Stimulated activated CD8-positive, alpha-beta memory T cell treated with anti-CD3 and anti-CD28 coated beads, Interleukin-4, amount 100 ng/mL, for 48 hours (primary cell): ENCODE results near the gene DIRAS1.
A peak's percentile ranks its signal among the peaks of the same experiment; 100 is the strongest.

ENCODE experiments used
- DNase-seq: peaks from one replicate; pipeline ENCODE4 v3.0.0-alpha.2; 2020

Gene DIRAS1

DNA sequence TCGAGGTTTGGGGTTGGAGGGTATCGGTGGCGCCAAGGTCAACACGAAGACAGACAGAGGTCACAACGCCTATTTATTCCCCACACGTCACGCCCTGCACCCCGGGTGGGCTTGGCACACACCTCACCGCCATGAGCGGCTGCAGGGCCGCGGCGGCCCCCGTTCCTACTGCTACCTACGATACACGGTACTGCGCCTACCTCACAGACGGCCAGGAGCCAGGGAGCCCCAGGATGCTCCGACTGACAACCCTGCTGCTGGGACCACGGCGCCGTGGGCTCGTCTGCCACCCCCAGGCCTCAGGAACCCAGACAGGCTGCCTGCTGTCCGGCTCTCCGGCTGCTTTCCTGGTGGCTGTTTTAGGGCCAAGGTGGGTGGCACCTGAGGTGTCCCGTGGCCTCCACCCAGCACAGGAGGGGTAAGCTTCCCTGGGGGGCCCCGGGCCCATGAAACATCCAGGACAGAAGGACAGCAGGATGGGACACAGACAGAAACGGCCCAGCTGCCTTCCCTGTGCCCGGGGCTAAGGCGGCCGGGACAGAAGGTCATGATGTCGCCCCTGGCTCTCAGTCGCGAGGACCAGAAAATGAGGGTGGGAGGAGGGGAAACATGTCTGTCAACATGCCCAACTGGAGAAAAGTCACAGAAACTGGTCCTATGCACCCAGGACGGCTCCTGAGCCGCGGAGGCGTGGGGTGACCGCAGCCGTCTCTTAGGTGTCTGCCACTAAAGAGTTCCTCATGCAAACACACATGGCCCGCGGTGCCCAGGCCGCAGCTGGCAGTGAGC lies 33.7 kb upstream of the DIRAS1 start:
- DNase-seq, result no peak

DNA sequence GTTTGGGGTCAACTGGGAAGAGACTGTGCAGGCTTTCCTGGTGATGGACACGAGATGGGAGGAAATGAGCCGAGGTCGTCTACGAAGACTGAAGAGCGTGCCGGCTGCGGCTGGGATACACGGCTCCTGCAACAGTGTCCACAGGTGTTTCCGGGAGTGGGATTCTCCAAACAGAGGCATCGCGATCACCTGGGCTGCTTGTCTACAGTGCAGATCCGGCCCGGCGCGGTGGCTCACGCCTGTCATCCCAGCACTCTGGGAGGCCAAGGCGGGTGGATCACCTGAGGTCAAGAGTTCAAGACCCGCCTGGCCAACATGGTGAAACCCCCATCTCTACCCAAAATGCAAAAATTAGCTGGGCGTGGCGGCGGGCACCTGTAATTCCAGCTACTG lies 30.3 kb upstream of the DIRAS1 start:
- no peak for DNase-seq

DNA sequence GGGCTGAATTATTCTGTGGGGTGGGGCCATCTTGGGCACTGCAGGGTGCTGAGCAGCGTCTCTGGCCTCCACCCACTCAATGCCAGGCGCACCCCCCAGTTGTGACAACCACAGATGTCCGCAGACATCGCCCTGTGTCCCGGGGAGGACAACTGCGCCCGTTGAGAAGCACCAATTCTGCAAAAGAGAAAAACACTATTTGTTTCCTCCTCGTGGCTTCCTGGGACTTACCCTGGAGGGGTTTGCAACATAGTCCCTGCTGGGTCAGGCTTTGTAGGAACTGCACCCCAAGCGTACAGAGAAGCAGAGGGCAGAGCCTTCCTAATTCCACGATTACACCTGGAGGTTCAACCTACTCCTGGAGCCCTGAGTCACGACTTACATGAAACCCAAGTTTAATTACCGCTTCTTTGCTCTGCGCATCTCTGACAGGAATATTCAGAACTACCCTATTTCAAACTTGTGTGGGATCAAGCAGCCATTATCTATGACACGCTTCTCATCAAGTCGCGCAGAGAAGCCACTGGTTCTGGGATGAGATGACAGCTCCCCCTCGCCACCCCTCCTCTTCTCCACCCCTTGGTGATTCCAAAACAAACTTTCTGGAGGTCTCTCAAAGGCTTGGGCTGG lies 29.8 kb upstream of the DIRAS1 start:
- DNase-seq, result no peak

DNA sequence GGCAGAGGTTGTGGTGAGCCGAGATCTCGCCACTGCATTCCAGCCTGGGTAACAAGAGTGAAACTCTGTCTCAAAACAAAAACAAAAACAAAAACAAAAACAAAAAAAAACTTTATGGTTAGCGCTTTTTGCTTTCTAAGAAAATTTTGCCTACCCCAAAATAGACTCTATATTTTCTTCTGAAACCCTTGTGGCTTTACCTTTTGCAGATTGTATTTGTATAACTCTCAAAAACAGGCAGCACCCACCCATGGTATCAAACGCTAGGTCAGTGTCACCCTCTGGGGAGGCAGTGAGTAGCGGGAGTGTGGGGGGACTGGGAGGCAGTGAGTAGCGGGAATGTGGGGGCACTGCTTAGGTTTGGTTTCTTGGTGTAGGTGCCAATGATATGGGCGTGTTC lies 26.2 kb upstream of the DIRAS1 start:
- DNase-seq, result no peak

DNA sequence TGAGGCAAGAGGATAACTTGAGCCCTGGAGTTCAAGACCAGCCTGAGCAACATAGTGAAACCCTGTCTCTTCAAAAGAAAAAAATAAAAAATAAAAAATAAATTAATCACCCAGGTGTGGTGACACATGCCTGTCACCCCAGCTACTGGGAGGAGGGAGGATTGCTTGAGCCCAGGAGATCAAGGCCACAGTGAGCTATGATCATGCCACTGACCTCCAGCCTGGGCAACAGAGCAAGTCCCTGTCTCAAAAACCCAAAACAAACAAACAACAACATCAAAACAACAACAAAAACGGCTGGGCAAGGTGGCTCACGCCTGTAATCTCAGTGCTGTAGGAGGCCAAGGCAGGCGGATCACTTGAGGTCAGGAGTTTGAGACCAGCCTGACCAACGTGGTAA lies 22.9 kb upstream of the DIRAS1 start:
- DNase-seq, result no peak

DNA sequence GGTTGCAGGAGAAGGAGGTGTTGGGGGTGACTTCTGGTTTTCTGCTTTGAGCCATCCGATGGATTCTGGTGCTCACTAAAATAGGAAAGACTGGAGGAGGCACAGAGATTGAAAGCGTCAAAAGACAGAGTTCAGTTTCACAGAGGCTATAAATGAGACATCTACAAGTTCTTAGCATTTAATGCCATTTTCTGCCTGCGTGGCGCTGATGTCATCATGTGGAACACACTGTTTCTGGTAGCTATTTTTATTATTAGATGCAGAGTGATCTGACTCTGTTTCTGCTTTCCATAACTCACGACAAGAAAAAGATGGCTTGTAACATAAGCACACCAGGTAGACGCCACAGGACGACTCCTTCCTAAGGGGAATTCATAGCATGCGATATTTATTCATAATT lies 21.9 kb upstream of the DIRAS1 start:
- DNase-seq, result no peak

DNA sequence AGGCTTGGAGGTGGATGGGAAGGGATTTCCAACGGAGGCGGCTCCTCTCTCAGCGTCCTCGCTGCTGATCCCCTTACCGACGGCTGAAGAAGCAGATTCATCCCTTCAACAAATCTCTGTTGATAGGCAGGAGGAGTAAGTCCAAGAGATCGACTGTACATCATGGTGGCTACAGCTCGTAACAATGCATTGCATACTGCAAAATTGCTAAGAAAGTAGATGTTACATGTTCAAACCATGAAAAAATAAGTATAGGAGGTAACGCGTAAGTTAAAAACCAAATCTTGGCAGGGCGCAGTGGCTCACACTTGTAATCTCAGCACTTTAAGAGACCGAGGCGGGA lies 19.1 kb upstream of the DIRAS1 start:
- DNase-seq, result no peak

DNA sequence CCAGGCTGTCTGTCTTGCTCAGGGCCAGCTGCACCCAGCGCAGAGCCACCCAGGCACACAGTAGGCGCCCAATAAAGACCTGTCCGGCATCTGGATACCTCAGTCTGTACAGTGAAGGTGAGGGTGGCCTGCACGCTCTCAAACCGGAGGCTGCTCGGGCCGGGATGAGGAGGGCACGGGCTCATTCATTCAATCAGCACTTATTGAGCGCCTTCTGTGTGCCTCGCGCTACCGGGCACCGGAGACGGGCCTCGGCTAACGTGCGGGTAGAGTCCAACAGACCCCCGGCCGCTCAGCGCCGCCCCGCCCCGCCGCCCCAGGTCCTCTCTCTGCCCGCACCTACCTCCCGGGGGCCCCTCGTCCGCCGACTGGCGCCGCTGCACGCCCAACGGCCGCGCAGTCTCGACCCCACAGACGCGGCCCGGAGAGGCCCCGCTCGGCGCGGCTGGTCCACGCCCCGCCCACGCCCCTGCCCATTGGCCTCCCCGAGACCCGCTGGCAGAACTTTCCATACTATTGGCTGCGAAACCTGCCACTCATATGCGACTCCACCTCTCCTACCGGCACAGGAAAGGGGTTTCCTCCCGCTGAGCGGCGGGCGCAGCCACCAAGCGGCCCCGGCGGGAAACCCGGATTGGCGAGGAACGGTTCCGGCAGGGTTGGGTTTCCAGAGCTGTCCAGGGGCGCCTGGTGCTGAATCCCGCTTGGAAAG lies 18.6 kb upstream of the DIRAS1 start, which contains the start of gene SLC39A3:
Gene SLC39A3 (minus strand): TSS at position 416 of the 712 bp plus-strand sequence. CDS start 2,760 bp downstream, outside the sequence.
- DNase-seq, result peak; percentile 100

DNA sequence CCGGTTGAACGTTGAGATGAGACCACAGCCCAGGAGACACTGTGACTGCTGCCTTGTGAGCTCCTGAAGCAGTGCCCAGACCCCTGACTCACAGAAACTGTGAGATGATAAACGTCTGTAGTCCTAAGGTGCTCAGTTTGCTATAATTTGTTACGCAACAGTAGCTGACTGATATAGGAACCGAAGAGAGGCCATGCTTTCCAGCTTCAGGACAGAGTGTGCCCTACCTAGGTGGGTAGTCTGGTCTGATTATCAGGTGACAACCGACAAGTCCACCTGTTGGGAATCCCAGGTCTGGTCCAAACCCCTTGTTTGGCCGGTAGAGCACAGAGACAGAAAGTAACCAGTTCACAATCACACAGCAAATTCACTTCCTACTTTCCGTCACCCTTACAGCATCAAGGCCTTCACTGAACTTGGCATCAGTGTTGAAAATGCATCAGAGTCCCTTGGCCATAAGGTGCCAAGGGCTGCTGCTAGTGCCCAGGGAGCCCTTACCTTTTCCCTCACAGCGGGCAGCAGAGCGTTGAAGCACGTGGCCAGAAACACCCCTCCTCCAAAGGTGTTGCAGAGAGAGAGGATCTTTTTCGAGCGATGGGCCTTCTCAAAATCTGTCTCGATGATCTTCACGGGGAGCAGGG lies 15.5 kb upstream of the DIRAS1 start:
- no peak for DNase-seq

DNA sequence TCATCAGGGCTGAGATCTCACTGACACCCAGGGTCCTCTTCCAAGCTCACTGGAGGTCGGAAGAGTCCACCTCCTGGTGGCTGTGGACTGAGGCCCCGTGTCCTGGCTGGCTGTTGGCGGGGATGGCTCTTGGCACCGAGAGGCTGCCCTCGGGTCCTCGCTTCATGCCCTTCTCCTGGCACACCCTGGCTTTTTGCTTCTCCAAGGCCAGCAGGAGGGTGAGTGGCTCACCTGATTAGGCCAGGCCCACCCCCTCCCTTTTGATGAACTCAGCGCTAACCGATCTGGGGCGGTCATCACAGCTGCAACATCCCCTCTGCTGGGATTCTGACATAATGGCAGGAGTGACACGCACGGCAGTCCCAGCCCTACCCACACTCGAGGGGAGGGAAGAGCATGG lies 14.2 kb upstream of the DIRAS1 start:
- DNase-seq, result no peak

DNA sequence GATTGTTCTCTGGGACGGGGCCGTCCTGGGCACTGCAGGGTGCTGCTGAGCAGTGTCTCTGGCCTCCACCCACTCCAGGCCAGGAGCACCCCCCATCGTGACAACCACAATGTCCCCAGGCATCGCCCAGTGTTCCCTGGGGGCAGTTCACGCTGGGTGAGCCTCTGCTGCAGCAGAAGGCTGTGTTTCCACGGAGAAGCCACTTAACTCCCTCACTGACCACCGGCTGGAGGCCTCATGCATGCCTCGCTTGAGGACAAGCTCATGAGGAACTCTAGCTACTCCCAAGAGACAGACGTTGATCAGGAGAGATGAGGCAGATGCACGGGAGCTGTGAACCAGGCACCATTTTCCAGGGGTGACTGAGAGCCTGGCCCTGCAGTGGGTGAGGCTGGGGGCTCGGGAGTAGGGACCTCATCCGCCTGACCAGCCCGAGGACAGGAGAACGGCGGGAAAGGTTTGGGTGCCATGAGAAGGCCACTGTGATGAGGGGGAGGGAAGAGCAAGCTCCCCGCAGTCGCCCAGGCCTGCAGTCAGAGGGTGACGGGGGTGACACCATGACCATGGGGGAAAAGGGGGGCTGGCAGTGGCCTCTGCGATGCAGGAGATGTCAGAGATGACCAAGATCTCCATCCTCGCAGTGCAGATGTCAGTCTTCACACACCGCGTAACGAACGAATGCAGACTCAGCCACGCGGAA lies 13.6 kb upstream of the DIRAS1 start:
- no peak for DNase-seq

DNA sequence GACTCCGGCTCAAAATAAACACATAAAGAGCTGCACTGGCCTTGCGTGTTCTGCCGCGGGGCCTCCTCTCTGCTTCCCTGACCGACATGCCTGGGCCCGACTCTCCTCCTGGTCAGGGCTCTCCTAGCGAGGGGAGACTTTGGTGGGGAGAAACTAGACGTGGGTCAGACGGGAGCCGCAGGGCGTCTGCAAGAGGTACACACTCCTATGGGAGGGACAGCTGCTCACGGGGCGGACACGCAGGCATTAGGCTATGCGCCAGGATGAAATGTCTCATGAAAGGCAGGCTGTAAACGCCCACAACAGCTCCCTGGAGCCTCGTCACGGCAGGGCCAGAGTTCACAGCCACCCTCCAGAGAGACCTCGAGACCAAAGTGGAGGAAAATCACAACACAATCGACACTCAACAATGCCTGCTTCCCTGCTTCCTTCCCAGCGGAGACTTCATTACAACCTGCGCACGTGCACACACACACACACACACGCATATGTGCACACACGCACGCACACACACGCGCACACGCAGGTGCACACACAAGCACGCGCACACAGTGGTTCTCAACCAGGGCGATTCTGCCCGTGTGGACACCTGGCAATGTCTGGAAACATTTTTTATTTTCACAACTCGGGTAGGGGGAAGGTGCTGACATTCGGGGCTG lies 12.9 kb upstream of the DIRAS1 start:
- DNase-seq, result no peak

DNA sequence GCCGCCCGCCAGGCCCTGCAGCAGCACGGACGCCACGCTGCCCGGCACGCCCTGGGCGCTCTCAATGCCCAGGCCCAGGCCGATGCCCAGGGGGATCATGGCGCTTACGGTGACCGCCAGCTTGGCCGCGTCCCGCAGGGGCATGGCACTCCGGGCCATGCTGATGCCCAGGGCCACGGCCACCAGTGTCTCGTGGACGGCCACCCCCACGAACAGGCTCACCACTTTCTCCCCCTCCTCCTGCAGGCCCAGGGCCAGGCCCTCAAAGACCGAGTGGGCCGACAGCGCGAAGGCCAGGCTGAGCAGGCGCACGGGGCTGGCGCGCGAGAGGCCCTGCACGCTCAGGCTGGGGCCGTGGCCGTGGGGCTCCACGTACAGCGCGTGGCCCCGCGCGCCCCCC lies 11.7 kb upstream of the DIRAS1 start:
- DNase-seq, result no peak

DNA sequence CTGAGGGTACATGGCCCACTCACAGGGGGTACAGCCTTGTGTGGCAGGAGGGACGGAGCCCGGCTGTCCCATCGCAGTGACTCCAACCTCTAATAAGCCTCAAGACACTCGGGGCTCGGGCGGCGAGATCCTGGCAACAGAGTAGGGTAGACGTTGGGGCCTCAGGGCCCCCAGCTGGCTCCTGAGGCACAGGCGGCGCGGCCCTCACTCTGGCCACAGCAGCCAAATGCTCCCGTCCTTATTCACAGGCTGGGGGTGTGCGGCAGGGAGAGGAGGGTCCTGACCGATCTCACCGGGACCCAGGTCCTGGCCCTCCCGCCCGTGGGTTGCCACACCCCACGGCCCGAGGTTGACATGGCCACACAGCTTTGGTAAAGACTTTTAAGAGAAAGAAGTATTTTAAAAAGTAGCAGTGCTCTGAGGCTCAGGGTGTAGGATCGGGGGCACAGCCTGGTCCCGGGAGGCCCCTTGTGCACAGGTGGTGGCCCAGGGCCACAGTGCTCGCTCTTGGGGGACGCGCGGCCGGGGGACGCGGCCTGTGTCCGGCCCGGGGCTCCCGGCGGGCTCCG lies 11.1 kb upstream of the DIRAS1 start:
- DNase-seq, result no peak

DNA sequence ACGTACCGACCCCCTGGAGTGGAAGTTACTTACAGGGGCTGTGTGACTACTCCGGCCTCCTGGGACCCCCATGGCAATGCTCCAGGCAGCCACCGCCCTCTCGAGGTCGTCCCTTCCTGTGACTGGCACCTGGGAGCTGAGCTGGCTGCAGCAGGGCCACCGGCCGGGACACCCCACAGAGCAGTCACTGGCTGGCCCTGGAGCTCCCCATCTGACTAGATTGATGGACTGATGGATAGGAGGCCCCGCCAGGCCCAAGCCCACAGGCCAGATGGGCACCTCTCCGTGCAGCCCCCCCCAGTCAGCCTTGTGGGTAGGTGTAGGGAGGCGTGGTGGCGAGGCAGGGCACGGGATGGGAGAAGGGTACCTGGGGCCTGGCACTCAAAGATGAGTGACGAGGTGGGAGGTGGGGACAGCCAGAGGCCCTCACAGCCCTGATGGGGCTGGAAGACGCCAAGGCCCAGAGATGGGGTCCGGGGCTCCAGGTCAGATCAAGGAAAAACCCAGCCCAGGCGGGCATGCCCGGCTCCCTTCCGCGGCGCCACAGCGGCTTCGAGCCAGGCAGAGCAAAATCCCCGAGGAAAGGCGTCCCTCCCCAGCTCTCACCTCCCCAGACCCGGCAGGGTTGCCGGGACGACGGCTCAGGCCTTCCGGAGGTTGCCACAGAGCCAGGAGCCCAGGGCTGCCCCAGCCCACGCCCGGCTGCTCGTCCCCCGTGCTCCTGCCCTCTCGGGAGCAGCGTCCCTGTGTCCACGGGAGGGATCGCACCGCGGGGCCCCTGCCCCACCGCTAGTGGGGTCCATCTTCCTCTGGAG lies 10.2 kb upstream of the DIRAS1 start:
- DNase-seq, result no peak

DNA sequence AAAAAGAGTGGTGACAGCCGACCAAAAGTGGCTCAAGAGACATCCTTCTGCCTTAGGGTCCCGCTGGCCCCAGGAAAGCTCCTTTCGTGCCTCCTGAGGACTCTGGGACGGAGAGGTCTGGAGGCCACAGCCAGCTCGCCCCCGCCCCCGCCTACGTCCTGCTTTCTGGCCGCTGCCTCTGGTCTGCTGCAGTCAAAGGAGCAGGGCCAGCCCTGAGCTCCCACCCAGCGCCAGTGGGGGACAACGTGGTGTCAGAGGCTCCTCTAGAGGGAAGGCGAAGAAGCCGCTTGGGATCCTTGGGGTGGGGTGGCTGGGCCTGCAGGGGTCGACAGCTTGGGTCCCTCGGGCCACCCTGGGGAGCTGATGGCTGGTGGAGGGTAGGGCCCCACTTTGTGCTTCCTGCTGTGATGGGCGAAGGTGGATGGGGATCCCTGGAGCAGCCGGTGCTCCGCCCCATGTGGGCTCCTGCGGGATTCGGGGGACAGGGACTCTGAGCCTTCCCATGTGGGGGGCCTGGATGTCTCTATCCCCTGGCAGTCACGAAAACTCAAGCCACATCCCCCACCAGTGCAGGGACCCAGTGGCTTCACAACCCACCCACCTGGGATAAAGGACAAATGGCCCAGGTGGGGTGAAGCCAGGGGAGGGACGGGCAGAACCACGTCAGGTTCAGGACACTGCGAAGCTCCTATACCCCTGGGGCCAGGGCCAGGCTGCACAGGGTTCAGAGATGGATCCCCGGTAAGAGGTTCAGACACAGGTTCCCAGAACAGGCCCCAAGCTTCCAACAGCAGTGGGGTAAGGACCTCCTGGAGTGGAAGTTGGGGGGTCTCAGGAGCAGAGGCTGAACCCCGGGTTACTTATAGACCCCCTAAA lies 9.0 kb upstream of the DIRAS1 start:
- DNase-seq, result no peak

DNA sequence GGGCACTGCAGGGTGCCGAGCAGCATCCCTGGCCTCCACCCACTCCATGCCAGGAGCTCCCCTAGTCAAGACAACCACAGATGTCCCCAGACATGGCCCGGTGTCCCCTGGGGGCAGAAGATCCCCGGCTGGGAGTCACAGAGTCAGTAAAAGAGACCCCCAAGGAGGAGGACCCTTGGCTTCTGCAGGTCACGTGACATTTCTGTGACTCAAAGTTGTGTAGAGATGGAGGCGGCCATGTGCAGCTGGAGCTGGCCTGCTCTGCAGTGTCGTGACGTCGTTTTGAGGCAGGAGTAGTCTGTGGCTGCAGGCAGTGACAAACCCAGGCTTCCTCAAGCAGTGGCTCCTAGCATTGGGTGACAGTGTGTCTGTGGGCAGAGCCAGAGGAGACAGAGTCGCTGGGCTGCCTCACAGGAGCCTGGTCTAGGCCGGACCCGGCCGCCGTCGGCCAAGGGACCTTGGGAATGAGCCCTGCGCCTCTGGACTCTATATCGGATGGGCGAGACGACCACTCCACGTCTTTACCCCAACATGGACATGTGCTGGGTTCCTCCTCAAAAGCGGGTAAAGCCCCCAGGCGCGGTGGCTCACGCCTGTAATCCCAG lies 7.7 kb upstream of the DIRAS1 start:
- DNase-seq, result no peak

DNA sequence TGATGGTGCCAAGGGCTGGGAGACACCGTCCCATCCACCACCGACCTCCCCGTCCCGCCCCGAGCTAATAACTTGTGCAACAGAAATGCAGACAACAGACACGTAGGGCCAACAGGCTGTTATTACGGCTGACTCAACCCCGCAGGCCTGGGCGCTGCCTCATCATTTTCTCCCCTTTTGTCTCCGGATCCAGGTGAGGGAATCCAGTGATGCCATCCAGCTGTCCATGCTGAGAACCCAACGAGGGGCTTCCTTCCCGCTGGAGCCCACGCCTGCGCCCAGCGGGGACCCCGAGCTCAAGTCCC lies 6.4 kb upstream of the DIRAS1 start:
- DNase-seq, result no peak

DNA sequence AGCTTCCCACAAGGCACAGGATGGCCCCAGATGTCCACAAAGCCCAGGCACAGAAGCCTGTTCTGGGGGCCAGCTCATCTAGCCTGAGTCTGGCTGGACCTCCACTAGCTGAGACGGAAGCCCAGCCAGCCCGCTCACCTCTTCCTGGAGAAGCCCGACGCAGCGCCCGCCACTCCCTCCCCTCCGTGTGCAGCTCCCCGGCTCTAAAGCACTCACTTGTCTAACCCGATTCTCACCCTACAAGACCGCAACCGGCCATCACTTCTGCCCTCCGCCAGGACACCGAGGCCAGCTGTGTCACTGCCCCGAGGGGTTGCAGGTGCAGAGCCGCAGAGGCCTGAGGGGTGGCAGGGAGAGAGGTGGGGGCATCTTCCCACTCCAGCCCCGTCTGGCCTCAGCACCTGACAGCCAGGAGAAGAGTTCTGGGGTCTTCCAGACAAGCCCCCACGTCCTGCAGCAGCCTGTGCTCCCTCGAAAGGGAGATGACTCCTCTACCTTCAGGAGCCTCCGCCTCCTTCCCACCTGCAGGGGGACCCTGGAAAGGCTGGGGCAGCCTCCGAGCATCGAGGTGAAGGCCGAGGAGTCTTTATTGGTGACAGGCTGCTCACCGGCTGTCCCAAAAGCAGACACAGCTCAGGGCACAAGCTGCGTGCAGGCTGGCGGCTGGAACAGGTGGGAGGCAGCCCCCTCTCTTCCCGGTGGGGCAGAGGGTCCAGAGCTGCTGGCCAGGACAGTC lies 5.9 kb upstream of the DIRAS1 start:
- DNase-seq, result no peak
